CD4-positive, alpha-beta T cell (primary cell): ENCODE data around the gene AP4E1. TPM values are rescaled to one million over a fixed set of nuclear protein-coding genes. Genes with fewer than 3 reads are reported as not detected.

Experiments used
- ATAC-seq: fragments of 200-7000 bp; cut with Tn5 transposase; one replicate; pipeline ENCODE4 v1.10.0; 2022; ENCODE audit warnings: mild to moderate bottlenecking; ENCODE audit not compliant: poor library complexity
- CTCF ChIA-PET: fragments of 350-600 bp; sonication (Branson Sonifier 250); formaldehyde crosslinking; loops from one replicate; lab custom pipeline; 2021; ENCODE audit warnings: antibody characterized with exemption, inconsistent platforms; lab: Charles Lee
- POLR2A ChIA-PET: fragments of 350-600 bp; sonication (Branson Sonifier 250); formaldehyde crosslinking; loops from one replicate; lab custom pipeline; 2021; ENCODE audit warnings: antibody characterized with exemption, inconsistent platforms; lab: Charles Lee
- DNase-seq, 14 experiments: peaks; one replicate each; pipeline ENCODE4 v3.0.0-alpha.2; 2013 to 2020; ENCODE audit warnings: mixed read lengths in 2 of 14
- H3K27ac ChIP-seq, 2 donors: one replicate each; pipeline versions ENCODE4 v1.5.1 to v1.7.0; 2013; ENCODE audit warnings: low read length in 2 of 2, low read depth in 1 of 2, mild to moderate bottlenecking in 1 of 2
- H3K27me3 ChIP-seq, 2 experiments: 1 replicate in 1 of 2; 2 replicates in 1 of 2; pipeline versions ENCODE4 v1.6.1 to v1.7.0; 2013; ENCODE audit warnings: low read length in 2 of 2, control low read depth in 1 of 2, mild to moderate bottlenecking in 1 of 2, moderate library complexity in 1 of 2; ENCODE audit not compliant: insufficient read depth in 2 of 2, control insufficient read depth in 1 of 2
- H3K36me3 ChIP-seq: one replicate; pipeline ENCODE4 v1.6.1; 2013; ENCODE audit warnings: low read length, control low read depth; ENCODE audit not compliant: insufficient read depth
- H3K4me1 ChIP-seq: one replicate; pipeline ENCODE4 v1.6.1; 2013; ENCODE audit warnings: low read length, control low read depth; ENCODE audit not compliant: insufficient read depth
- H3K4me3 ChIP-seq: one replicate; pipeline ENCODE4 v1.5.1; 2013; ENCODE audit warnings: mild to moderate bottlenecking, low read length, moderate library complexity
- H3K9me3 ChIP-seq, 2 experiments: 1 replicate in 1 of 2; 2 replicates in 1 of 2; pipeline versions ENCODE4 v1.6.1 to v1.7.0; 2013; ENCODE audit warnings: low read length in 2 of 2, mild to moderate bottlenecking in 2 of 2, control low read depth in 1 of 2, moderate library complexity in 1 of 2; ENCODE audit not compliant: control insufficient read depth in 1 of 2, insufficient read depth in 1 of 2
- H3K27ac Mint-ChIP-seq: one replicate; pipeline ENCODE4 v1.8.0; 2020; ENCODE audit warnings: mixed read lengths
- H3K27me3 Mint-ChIP-seq: one replicate; pipeline ENCODE4 v1.8.0; 2021; ENCODE audit warnings: mixed read lengths
- H3K36me3 Mint-ChIP-seq: one replicate; pipeline ENCODE4 v1.8.0; 2021; ENCODE audit warnings: low read depth, mixed read lengths
- H3K4me1 Mint-ChIP-seq: one replicate; pipeline ENCODE4 v1.8.0; 2021; ENCODE audit warnings: low read depth, mixed read lengths
- H3K4me3 Mint-ChIP-seq: one replicate; pipeline ENCODE4 v1.8.0; 2020; ENCODE audit warnings: mild to moderate bottlenecking, mixed read lengths
- H3K9me3 Mint-ChIP-seq: one replicate; pipeline ENCODE4 v1.8.0; 2020; ENCODE audit warnings: mixed read lengths
- intact Hi-C, 2 experiments: fragments of 100-400 bp; cut with DNase I in 1 of 2; cut with micrococcal nuclease in 1 of 2; formaldehyde crosslinking; loops; one replicate each; pipeline versions ENCODE4 v1.15.1 to v1.9.0; 2023 to 2025; cut with DNase I, micrococcal nuclease
- total RNA-seq, 174 experiments: library from RNA in 2 of 174; stranded (reverse) in 2 of 174; gene quantifications; one replicate each; pipeline ENCODE4 v1.2.3 and lab custom pipeline; 2021 to 2026
- TF ChIP-seq, protein P1 (sequence below): fragments of 200-600 bp; IDR thresholded peaks from one replicate; pipeline ENCODE4 v1.8.0; 2022; ENCODE audit warnings: antibody characterized with exemption, mild to moderate bottlenecking

AP4E1 gene
- total RNA-seq, 2 experiments from 2014 or later = 6.3 to 6.6 TPM

DNA sequence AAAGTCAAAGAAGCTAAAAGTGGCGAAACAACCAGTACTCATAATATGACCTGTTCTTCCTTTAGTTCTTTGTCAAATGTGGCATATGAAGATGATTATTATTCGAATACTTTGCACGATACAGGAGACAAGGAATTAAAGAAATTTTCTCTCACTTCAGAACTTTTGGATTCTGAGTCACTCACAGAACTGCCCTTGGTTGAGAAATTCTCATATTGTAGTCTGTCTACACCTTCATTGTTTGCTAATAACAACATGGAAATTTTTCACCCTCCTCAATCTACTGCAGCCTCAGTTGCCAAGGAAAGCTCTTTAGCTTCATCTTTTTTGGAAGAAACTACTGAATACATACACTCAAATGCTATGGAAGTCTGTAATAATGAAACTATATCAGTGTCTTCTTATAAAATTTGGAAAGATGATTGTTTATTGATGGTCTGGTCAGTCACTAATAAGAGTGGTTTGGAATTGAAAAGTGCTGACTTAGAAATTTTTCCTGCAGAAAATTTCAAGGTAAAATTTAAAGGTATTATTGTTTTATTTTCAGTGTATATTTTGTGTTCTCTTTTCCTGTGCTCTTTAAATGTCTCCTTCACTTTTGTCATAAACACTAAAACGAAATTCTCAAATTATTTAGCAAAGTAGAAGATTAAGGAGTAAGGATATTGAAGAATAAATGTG is 89.0 kb downstream of the AP4E1 start:
- H3K4me1 Mint-ChIP-seq = no peaks in the 10 kb centered on the region
- Histone ChIP-seq H3K4me1 (no peaks in the 10 kb centered on the region), H3K4me3 (no peak overlapping the region), H3K27ac (no peak overlapping the region), H3K9me3 (no peaks in the 10 kb centered on the region), H3K27me3 (no peaks in the 10 kb centered on the region), H3K36me3 (peaks cover 32% of the 10 kb centered on the region)
- CTCF ChIA-PET = no interaction called here
- POLR2A ChIA-PET = no interaction called here
- TF ChIP-seq, protein P1, sequence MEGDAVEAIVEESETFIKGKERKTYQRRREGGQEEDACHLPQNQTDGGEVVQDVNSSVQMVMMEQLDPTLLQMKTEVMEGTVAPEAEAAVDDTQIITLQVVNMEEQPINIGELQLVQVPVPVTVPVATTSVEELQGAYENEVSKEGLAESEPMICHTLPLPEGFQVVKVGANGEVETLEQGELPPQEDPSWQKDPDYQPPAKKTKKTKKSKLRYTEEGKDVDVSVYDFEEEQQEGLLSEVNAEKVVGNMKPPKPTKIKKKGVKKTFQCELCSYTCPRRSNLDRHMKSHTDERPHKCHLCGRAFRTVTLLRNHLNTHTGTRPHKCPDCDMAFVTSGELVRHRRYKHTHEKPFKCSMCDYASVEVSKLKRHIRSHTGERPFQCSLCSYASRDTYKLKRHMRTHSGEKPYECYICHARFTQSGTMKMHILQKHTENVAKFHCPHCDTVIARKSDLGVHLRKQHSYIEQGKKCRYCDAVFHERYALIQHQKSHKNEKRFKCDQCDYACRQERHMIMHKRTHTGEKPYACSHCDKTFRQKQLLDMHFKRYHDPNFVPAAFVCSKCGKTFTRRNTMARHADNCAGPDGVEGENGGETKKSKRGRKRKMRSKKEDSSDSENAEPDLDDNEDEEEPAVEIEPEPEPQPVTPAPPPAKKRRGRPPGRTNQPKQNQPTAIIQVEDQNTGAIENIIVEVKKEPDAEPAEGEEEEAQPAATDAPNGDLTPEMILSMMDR = no peak
- DNase-seq (no peak), ATAC-seq (no peak)
- H3K9me3 Mint-ChIP-seq = no peaks in the 10 kb centered on the region
- H3K4me3 Mint-ChIP-seq = no peak overlapping the region
- no peak overlapping the region for H3K27ac Mint-ChIP-seq
- intact Hi-C loops = no loop called here
- H3K36me3 Mint-ChIP-seq = peaks cover 86% of the 10 kb centered on the region
- H3K27me3 Mint-ChIP-seq = no peaks in the 10 kb centered on the region

DNA sequence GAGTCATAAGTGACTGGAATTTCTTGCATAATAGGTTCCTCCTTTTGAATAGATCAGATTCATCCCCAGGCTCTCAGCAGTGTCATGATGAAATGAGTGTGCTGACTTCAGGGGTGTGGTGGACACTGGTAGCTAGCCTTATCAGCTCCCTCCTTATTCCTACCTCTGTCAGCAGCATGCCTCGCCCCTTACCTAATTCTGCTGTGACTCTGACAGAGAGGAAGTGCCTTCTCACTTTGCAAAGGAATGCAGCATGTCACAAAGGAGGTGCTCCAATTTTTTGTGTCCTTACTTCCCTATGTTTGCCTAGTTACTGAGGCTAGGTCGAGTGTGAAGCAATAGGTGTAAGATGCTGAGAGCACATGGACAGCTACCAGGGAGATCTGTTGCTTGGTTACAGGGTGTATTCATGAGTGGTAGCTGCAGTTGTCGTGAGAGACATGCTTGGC is 95.6 kb downstream of the AP4E1 start:
- TF ChIP-seq, protein P1 = no peak
- Mint-ChIP-seq H3K36me3 (peaks cover 71% of the 10 kb centered on the region), H3K27ac (no peak overlapping the region), H3K4me3 (no peak overlapping the region), H3K9me3 (peaks cover 8% of the 10 kb centered on the region), H3K4me1 (no peaks in the 10 kb centered on the region), H3K27me3 (no peaks in the 10 kb centered on the region)
- DNase-seq (peak in 2 of 14 experiments; percentile 2 to 18), ATAC-seq (no peak)
- Histone ChIP-seq H3K4me3 (no peak overlapping the region), H3K9me3 (peaks cover 0 to 3% of the 10 kb centered on the region in 2 experiments), H3K36me3 (peaks cover 15% of the 10 kb centered on the region), H3K27ac (no peak overlapping the region), H3K4me1 (no peaks in the 10 kb centered on the region), H3K27me3 (no peaks in the 10 kb centered on the region)
- ChIA-PET POLR2A (no interaction called here), CTCF (no interaction called here)
- intact Hi-C loops = no loop called here

DNA sequence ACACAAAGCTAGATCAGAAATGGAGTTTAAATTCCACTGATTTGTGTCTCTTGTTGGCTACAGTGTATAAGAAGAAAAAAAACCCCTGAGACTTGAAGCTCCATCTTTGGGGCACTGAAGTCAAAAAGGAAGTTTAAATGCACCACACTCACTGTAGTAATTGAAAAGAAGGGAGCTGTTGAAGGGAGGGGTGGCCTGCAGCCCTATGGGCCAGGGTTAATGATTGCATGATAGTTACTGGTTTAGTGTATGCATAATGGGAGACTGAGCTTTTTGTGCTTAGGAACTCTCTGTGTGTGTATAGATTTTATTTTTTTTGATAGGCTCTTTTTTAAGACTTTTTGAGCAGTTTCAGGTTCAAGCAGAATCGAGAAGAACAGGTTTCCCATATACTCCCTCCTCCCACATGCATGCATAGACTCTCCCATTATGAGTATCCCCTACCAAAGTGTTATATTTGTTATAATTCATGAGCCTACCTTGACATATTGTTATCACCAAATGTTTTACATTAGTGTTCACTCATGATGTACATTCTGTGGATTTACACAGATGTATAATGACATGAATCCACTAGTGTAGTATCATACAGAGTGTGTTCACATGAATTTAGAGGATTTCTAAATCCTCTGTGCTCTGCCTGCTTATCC is 98.0 kb downstream of the AP4E1 start:
- Mint-ChIP-seq H3K27me3 (no peaks in the 10 kb centered on the region), H3K9me3 (peaks cover 8% of the 10 kb centered on the region), H3K4me1 (no peaks in the 10 kb centered on the region), H3K4me3 (no peak overlapping the region), H3K27ac (no peak overlapping the region), H3K36me3 (peaks cover 65% of the 10 kb centered on the region)
- Histone ChIP-seq H3K36me3 (peaks cover 13% of the 10 kb centered on the region), H3K4me1 (no peaks in the 10 kb centered on the region), H3K27me3 (no peaks in the 10 kb centered on the region), H3K4me3 (no peak overlapping the region), H3K9me3 (peaks cover 0 to 4% of the 10 kb centered on the region in 2 experiments), H3K27ac (no peak overlapping the region)
- DNase-seq = no peak
- intact Hi-C loops = no loop called here
- POLR2A ChIA-PET = no interaction called here
- CTCF ChIA-PET = no interaction called here
- ATAC-seq = no peak
- TF ChIP-seq, protein P1 = no peak
